ENCODE results near the gene PLEKHA7.
"Not testable (repeated sequence)": the region's sequence is repeated elsewhere in the genome, so short reads cannot be mapped to it uniquely, and the experiment has no call there.

Gene PLEKHA7

DNA sequence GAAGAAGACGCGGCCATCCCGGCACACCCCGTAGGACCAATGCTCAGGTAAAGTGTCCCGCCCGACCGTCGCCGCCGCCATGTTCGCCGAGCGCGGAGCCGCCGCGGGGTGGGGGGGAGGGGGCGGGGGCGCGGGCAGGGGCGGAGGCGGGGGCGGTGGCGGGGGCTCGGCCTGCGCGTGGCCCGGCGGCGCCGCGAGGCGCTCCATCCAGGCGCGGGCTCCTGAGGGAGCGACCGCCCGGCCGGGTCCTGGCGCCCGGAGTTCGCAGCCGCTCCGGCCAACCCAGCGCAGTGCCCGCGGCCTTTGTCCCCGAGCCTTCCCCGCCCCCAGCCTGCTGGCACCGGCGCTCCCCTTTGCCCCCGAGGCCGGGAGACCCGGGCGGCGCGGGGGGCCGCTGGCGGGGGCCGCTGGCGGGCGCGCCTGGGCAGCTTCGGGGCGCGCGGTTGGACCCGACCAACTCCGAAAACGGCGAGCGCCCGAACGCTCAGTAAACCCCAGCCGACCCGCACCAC lies at the start of gene PLEKHA7:
Gene PLEKHA7 (minus strand): TSS at position 94 of the 512 bp plus-strand sequence. CDS start 13 bp downstream, at position 81.
- no peak for DNase-seq (ENCODE audit: extremely low read depth, insufficient read length)
- TF ChIP-seq, protein P1, sequence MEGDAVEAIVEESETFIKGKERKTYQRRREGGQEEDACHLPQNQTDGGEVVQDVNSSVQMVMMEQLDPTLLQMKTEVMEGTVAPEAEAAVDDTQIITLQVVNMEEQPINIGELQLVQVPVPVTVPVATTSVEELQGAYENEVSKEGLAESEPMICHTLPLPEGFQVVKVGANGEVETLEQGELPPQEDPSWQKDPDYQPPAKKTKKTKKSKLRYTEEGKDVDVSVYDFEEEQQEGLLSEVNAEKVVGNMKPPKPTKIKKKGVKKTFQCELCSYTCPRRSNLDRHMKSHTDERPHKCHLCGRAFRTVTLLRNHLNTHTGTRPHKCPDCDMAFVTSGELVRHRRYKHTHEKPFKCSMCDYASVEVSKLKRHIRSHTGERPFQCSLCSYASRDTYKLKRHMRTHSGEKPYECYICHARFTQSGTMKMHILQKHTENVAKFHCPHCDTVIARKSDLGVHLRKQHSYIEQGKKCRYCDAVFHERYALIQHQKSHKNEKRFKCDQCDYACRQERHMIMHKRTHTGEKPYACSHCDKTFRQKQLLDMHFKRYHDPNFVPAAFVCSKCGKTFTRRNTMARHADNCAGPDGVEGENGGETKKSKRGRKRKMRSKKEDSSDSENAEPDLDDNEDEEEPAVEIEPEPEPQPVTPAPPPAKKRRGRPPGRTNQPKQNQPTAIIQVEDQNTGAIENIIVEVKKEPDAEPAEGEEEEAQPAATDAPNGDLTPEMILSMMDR (IDR thresholded peaks at IDR 0.05; ENCODE audit: insufficient read depth, low read length, poor library complexity, severe bottlenecking) = no peak
- Histone ChIP-seq H3K36me3 (ENCODE audit: control insufficient read depth, insufficient read depth, low read length) (no peaks in the 10 kb centered on the region), H3K4me3 (replicated peaks; ENCODE audit: low read depth, low read length) (peak within 1 kb of the TSS; percentile 59), H3K27me3 (replicated peaks; ENCODE audit: control insufficient read depth, insufficient read depth, low read length) (peaks cover 4% of the 10 kb centered on the region)

DNA sequence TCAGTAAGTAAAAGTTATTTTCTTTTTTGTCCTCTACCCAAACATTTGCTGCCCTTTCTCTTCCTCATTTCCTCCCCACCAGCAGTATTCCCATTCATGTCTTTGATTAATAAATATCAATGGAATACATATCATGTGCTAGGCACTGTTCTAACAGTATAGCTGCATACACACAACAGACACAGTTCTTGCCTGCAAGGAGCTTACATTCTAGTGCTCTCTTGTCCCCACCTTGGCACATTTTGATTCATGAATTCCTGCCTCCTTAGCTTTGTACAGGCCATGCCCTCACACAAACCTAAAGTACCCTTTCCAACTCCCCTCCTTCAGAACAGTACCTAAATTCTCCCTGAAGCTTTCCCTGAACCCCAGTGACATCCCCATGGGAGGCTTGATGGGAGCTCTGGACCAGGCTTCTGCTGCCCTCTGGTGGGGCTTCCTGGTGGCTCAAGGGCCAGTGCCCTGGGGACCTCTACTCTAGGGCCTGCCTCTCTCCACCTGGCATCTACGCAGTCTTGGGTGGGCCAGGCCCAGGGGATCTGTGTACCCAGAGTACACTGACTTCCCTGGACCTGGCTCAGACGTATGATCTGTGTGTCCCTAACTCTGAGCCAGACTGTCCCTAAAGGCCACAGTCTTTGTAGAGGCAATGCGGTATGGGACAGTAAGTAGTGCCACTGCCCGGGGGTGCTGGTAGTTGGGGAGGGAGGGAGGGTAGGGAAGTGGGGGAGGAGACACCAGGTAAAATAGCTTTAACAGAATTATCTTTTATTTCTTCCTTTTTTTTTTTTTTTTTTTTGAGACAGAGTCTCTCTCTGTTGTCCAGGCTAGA lies 49.2 kb upstream of the PLEKHA7 start:
- Histone ChIP-seq H3K36me3 (ENCODE audit: control insufficient read depth, insufficient read depth, low read length) (peaks cover 2% of the 10 kb centered on the region), H3K27me3 (replicated peaks; ENCODE audit: control insufficient read depth, insufficient read depth, low read length) (no peaks in the 10 kb centered on the region), H3K4me3 (replicated peaks; ENCODE audit: low read depth, low read length) (no peak overlapping the region)
- TF ChIP-seq, protein P1 (IDR thresholded peaks at IDR 0.05; ENCODE audit: insufficient read depth, low read length, poor library complexity, severe bottlenecking) = peak; percentile 85
- DNase-seq (ENCODE audit: extremely low read depth, insufficient read length) = peak; percentile 29

GRCh38 chr11:17051146-17051545 lies 36.9 kb upstream of the PLEKHA7 start:
- not testable (repeated sequence) for H3K27me3 ChIP-seq (replicated peaks; ENCODE audit: control insufficient read depth, insufficient read depth, low read length); H3K4me3 ChIP-seq (replicated peaks; ENCODE audit: low read depth, low read length); DNase-seq (ENCODE audit: extremely low read depth, insufficient read length); H3K36me3 ChIP-seq (ENCODE audit: control insufficient read depth, insufficient read depth, low read length)

DNA sequence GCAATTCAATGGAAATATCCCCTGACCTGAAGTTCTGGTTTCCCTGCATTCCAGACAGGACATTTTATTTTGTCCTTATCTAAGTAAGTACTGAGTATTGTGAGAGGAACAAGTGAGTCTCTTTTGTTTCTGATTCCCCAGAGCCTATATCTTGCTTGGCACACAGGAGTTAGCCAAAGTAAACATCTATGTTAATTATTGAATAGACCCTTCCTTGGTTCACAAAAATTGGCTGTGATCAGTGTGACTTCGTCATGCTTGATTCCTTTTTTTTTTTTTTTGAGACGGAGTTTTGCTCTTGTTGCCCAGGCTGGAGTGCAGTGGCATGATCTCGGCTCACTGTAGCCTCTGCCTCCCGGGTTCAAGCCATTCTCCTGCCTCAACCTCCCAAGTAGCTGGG lies 34.3 kb upstream of the PLEKHA7 start:
- H3K27me3 ChIP-seq (replicated peaks; ENCODE audit: control insufficient read depth, insufficient read depth, low read length); H3K4me3 ChIP-seq (replicated peaks; ENCODE audit: low read depth, low read length); DNase-seq (ENCODE audit: extremely low read depth, insufficient read length); H3K36me3 ChIP-seq (ENCODE audit: control insufficient read depth, insufficient read depth, low read length): not testable (repeated sequence)

- no peaks in the 10 kb centered on the region for H3K27me3 ChIP-seq (replicated peaks; ENCODE audit: control insufficient read depth, insufficient read depth, low read length)
- no peak overlapping the region for H3K4me3 ChIP-seq (replicated peaks; ENCODE audit: low read depth, low read length)
- no peak for DNase-seq (ENCODE audit: extremely low read depth, insufficient read length)
- TF ChIP-seq, protein P1 (IDR thresholded peaks at IDR 0.05; ENCODE audit: insufficient read depth, low read length, poor library complexity, severe bottlenecking) = no peak
- no peaks in the 10 kb centered on the region for H3K36me3 ChIP-seq (ENCODE audit: control insufficient read depth, insufficient read depth, low read length)
These were observed 32.5 kb upstream of the PLEKHA7 start for GRCh38 chr11:17046690-17047089.

DNA sequence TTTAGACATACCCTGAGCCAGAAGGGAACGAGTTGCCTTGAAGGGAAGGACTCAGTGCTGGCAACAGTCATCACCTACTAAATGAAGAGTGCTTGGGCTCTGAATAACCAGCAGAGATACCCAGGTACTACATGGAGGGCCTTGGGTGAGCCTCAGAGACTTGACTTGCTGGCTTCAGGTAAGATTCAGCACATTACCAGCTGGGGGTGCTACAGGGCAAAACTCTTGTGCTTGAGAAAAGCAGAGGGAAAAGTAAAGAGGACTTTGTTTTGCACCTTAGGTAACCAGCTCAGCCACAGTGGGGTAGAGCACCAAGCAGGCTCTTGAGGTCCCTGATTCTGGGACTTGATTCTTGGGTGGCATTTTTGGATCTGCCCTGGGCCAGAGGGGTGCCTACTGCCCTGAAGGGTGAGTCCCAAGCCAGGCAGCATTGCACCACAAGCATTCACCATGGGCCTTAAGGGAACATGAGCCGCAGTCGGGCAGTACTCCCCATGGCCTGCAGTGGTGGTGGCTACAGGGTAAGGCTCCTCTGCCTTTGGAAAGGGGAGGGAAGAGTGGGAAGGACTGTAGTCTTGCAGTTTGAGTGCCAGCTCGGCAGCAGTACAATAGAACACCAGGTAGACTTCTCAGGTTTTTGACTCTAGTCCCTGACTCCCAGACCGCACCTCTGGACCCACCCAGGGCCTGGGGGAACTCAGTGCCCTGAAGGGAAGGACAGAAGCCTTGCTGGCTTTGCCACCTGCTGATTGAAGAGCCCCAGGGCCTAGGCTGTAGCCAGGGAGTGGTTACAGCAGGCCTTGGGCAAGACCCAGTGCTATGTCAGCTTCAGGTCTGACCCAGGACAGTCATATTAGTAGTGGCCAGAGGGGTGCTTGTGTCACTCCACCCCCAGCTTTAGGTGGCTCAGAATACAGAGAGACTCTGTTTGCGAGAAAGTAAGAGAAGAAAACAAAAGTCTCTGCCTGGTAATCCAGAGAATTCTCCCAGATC lies 22.7 kb upstream of the PLEKHA7 start:
- no peak for DNase-seq (ENCODE audit: extremely low read depth, insufficient read length)
- Histone ChIP-seq H3K27me3 (replicated peaks; ENCODE audit: control insufficient read depth, insufficient read depth, low read length) (no peaks in the 10 kb centered on the region), H3K36me3 (ENCODE audit: control insufficient read depth, insufficient read depth, low read length) (no peaks in the 10 kb centered on the region), H3K4me3 (replicated peaks; ENCODE audit: low read depth, low read length) (no peak overlapping the region)
- TF ChIP-seq, protein P1 (IDR thresholded peaks at IDR 0.05; ENCODE audit: insufficient read depth, low read length, poor library complexity, severe bottlenecking) = peak; percentile 34

DNA sequence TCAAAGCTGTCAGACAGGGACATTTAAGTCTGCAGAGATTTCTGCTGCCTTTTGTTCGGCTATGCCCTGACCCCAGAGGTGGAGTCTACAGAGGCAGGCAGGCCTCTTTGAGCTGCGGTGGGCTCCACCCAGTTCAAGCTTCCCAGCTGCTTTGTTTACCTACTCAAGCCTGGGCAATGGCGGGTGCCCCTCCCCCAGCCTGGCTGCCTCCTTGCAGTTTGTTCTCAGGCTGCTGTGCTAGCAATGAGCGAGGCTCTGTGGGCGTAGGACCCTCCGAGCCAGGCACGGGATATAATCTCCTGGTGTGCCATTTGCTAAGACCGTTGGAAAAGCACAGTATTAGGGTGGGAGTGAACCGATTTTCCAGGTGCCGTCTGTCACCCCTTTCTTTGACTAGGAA lies 19.8 kb upstream of the PLEKHA7 start:
- H3K36me3 ChIP-seq (ENCODE audit: control insufficient read depth, insufficient read depth, low read length); H3K4me3 ChIP-seq (replicated peaks; ENCODE audit: low read depth, low read length); H3K27me3 ChIP-seq (replicated peaks; ENCODE audit: control insufficient read depth, insufficient read depth, low read length); DNase-seq (ENCODE audit: extremely low read depth, insufficient read length): not testable (repeated sequence)

Data from GM06990 (cell line).